Measurements from ENCODE around the gene MGLL.

The MGLL gene

GRCh38 chr3:127786353-127787070, 35.8 kb downstream of the MGLL start:
- peaks cover 40% of the 10 kb centered on the region for H3K36me3 ChIP-seq (replicated peaks; ENCODE audit: low read depth, low read length)
- H3K79me2 ChIP-seq (ENCODE audit: low read length) = peaks cover 75% of the 10 kb centered on the region
- no peak overlapping the region for H3K4me2 ChIP-seq (ENCODE audit: low read length)
- no peaks in the 10 kb centered on the region for H3K27me3 ChIP-seq (ENCODE audit: low read depth, low read length)
- no peak overlapping the region for H2AFZ ChIP-seq (ENCODE audit: low read depth, low read length)
- H3K9ac ChIP-seq (ENCODE audit: low read length) = no peak overlapping the region
- peaks cover 46% of the 10 kb centered on the region for H3K4me1 ChIP-seq (ENCODE audit: low read length)
- no peaks in the 10 kb centered on the region for H3K9me3 ChIP-seq (ENCODE audit: insufficient read depth, low read length)
- H4K20me1 ChIP-seq (ENCODE audit: insufficient read depth, low read length) = no peaks in the 10 kb centered on the region
- no peak overlapping the region for H3K4me3 ChIP-seq (ENCODE audit: low read length)
- no peak overlapping the region for H3K27ac ChIP-seq (ENCODE audit: low read length)
- TF ChIP-seq EZH2phosphoT487 (IDR thresholded peaks at IDR 0.05; ENCODE audit: low read depth) (no peak), CTCF (IDR thresholded peaks at IDR 0.05; ENCODE audit: low read depth, low read length) (no peak)

GRCh38 chr3:127785711-127786265, 36.5 kb downstream of the MGLL start:
- Histone ChIP-seq H3K4me1 (ENCODE audit: low read length) (peaks cover 45% of the 10 kb centered on the region), H3K9me3 (ENCODE audit: insufficient read depth, low read length) (no peaks in the 10 kb centered on the region), H3K9ac (ENCODE audit: low read length) (no peak overlapping the region), H3K27ac (ENCODE audit: low read length) (no peak overlapping the region), H3K27me3 (ENCODE audit: low read depth, low read length) (no peaks in the 10 kb centered on the region), H4K20me1 (ENCODE audit: insufficient read depth, low read length) (no peaks in the 10 kb centered on the region), H3K4me3 (ENCODE audit: low read length) (no peak overlapping the region), H2AFZ (ENCODE audit: low read depth, low read length) (no peak overlapping the region), H3K4me2 (ENCODE audit: low read length) (no peak overlapping the region), H3K36me3 (replicated peaks; ENCODE audit: low read depth, low read length) (peaks cover 48% of the 10 kb centered on the region), H3K79me2 (ENCODE audit: low read length) (peaks cover 72% of the 10 kb centered on the region)
- TF ChIP-seq CTCF (IDR thresholded peaks at IDR 0.05; ENCODE audit: low read depth, low read length) (no peak), EZH2phosphoT487 (IDR thresholded peaks at IDR 0.05; ENCODE audit: low read depth) (no peak)

GRCh38 chr3:127784865-127785710, 37.2 kb downstream of the MGLL start:
- peaks cover 65% of the 10 kb centered on the region for H3K79me2 ChIP-seq (ENCODE audit: low read length)
- peaks cover 52% of the 10 kb centered on the region for H3K36me3 ChIP-seq (replicated peaks; ENCODE audit: low read depth, low read length)
- H4K20me1 ChIP-seq (ENCODE audit: insufficient read depth, low read length) = no peaks in the 10 kb centered on the region
- no peak overlapping the region for H3K4me2 ChIP-seq (ENCODE audit: low read length)
- H3K27me3 ChIP-seq (ENCODE audit: low read depth, low read length) = no peaks in the 10 kb centered on the region
- no peak overlapping the region for H3K4me3 ChIP-seq (ENCODE audit: low read length)
- no peak overlapping the region for H3K9ac ChIP-seq (ENCODE audit: low read length)
- no peak for TF ChIP-seq EZH2phosphoT487 (IDR thresholded peaks at IDR 0.05; ENCODE audit: low read depth)
- TF ChIP-seq CTCF (IDR thresholded peaks at IDR 0.05; ENCODE audit: low read depth, low read length) = no peak
- no peak overlapping the region for H3K27ac ChIP-seq (ENCODE audit: low read length)
- peaks cover 45% of the 10 kb centered on the region for H3K4me1 ChIP-seq (ENCODE audit: low read length)
- H3K9me3 ChIP-seq (ENCODE audit: insufficient read depth, low read length) = no peaks in the 10 kb centered on the region
- no peak overlapping the region for H2AFZ ChIP-seq (ENCODE audit: low read depth, low read length)

GRCh38 chr3:127784283-127784682, 38.0 kb downstream of the MGLL start:
- no peak overlapping the region for H3K4me3 ChIP-seq (ENCODE audit: low read length)
- no peak overlapping the region for H3K4me2 ChIP-seq (ENCODE audit: low read length)
- no peaks in the 10 kb centered on the region for H3K27me3 ChIP-seq (ENCODE audit: low read depth, low read length)
- no peak overlapping the region for H3K9ac ChIP-seq (ENCODE audit: low read length)
- H3K79me2 ChIP-seq (ENCODE audit: low read length) = peaks cover 62% of the 10 kb centered on the region
- no peaks in the 10 kb centered on the region for H3K9me3 ChIP-seq (ENCODE audit: insufficient read depth, low read length)
- no peaks in the 10 kb centered on the region for H4K20me1 ChIP-seq (ENCODE audit: insufficient read depth, low read length)
- H3K36me3 ChIP-seq (replicated peaks; ENCODE audit: low read depth, low read length) = peaks cover 55% of the 10 kb centered on the region
- H2AFZ ChIP-seq (ENCODE audit: low read depth, low read length) = no peak overlapping the region
- TF ChIP-seq EZH2phosphoT487 (IDR thresholded peaks at IDR 0.05; ENCODE audit: low read depth) = no peak
- TF ChIP-seq CTCF (IDR thresholded peaks at IDR 0.05; ENCODE audit: low read depth, low read length) = no peak
- H3K27ac ChIP-seq (ENCODE audit: low read length) = 0 out of 2 replicates have a peak overlapping the region, but pooled peaks have one; percentile 12
- H3K4me1 ChIP-seq (ENCODE audit: low read length) = peaks cover 47% of the 10 kb centered on the region

Data from OCI-LY3 (cell line).